Activated T-cell treated with anti-CD3 and anti-CD28 coated beads, Interleukin-2, amount 50 U/mL, for 24 hours (primary cell): ENCODE measurements around the gene RAB9A.
A peak's percentile ranks its signal among the peaks of the same experiment; 100 is the strongest.

Experiments
- DNase-seq: peaks from one replicate; pipeline ENCODE4 v3.0.0-alpha.2; 2020
- H3K27ac Mint-ChIP-seq: 2 replicates; pipeline ENCODE4 v1.8.0; 2020; ENCODE audit warnings: mild to moderate bottlenecking, mixed read lengths
- H3K27me3 Mint-ChIP-seq: 2 replicates; pipeline ENCODE4 v1.8.0; 2020; ENCODE audit warnings: mixed read lengths
- H3K36me3 Mint-ChIP-seq: 2 replicates; pipeline ENCODE4 v1.8.0; 2020; ENCODE audit warnings: low read depth, mixed read lengths
- H3K4me1 Mint-ChIP-seq: 2 replicates; pipeline ENCODE4 v1.8.0; 2020; ENCODE audit warnings: low read depth, mixed read lengths
- H3K4me3 Mint-ChIP-seq: 2 replicates; pipeline ENCODE4 v1.8.0; 2020; ENCODE audit warnings: mild to moderate bottlenecking, moderate library complexity, mixed read lengths
- H3K9me3 Mint-ChIP-seq: 2 replicates; pipeline ENCODE4 v1.8.0; 2020; ENCODE audit warnings: mixed read lengths

The RAB9A gene

DNA sequence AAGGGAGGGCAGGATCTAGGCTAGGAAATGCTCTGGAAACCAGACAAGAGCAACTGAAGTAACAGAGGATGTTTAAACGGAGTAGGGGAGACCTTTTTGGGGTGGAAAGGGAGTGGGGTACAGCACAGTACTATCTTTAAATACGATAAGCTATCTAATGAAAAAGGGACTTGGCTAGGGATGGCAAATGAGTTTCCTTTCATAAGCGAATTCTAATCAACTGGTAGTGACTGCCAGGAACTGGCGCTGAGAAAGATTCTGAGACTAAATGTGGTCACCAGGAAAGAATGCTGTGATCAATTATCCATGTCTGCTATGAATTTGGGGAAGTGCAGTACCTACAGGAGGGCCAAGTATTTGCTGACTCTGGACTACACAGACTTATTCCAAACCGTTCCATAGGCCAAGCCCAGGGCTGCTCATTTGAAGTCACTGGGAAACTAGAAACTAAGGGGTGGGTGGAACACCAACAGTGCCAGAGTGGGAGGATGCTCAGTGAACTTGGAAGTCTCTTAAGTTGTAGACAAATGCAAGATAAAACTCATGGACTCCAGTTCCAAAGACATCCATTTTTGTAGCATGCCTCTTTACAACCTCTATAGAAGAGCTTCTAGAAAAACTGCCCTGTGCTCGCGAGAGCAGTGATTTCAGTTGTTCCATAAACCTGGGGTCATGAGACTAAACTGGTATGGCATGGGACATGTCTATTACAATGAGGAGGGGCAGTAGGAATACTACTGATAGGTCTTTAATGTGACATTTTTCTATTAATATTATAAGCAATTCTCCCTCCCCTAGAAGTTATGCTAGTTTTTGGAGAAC is 43.5 kb downstream of the RAB9A start:
- no peak for DNase-seq
- Mint-ChIP-seq H3K27ac (peak overlapping the region; percentile 93), H3K27me3 (peaks cover 21% of the 10 kb centered on the region), H3K4me3 (peak overlapping the region; percentile 86), H3K36me3 (peaks cover 78% of the 10 kb centered on the region), H3K9me3 (peaks cover under 1% of the 10 kb centered on the region), H3K4me1 (peaks cover 70% of the 10 kb centered on the region)

DNA sequence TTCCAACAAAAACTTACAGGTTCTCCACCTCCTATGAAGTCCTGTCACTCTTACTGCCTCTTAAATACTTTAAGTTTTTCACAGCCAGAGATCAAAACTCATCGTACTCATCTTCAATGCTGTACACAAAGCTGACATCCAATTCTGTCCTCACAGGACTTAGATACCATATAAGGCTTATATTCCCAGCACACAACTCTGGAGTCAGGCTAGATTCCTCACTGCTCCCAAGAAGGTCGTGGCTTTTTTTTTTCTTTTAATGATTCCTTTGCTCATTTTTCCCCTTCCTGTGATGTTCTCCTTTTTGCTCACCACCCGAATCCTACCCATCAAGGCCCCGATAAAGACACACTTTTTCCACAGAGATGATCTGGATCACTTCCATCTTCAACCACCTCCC is 44.6 kb downstream of the RAB9A start:
- H3K4me3 Mint-ChIP-seq = peak overlapping the region; percentile 86
- no peaks in the 10 kb centered on the region for H3K9me3 Mint-ChIP-seq
- no peak for DNase-seq
- peak overlapping the region; percentile 93 for H3K27ac Mint-ChIP-seq
- H3K27me3 Mint-ChIP-seq = peaks cover 21% of the 10 kb centered on the region
- peaks cover 62% of the 10 kb centered on the region for H3K4me1 Mint-ChIP-seq
- H3K36me3 Mint-ChIP-seq = peaks cover 70% of the 10 kb centered on the region

DNA sequence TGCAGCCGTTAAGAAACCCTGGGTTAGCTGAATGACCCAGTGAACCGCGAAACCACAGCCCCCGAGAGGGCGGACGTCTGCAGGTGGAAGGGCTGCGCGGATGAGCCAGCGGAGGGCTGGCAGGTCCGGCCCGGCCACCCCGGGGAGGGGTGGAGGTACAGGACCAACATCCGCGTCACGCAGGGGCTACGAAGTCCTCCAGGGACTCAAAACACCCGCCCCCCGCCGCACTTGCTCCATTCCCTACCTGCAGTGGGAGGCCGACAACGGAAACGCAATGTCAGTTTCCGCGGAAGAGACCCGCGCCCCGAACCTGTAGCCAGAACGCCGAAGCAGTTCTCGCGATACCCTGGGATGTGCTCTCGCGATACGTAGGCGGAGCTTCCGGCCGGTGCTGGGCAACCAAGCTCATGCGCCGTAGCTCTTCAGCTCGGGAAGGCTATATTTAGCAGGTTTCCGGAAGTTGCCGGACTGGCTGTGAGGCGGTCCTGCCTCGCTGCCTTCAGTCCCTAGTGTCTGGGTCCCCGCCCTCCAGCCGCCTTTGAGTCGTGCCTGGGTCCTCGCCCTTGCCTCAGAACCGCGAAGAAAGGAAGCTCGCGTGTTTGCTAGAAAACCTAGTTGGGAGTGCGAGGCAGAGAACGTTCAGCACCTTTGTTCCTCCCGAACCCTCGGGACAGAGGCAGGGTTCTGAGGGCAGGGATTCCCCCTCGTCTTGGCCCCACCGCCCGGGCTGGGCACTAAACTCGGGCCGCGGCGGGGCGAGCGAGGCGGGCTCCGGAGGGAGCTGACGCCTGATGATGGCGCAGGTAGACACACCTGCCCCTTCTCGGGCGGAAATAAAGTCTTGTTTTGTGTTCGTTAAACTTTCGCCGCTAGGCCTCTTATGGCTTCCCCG is 45.6 kb downstream of the RAB9A start, which contains the start of the genes OFD1 and TRAPPC2:
Gene OFD1 (plus strand): TSS at position 471 of the 895 bp plus-strand sequence. CDS start 324 bp downstream, at position 795.
Gene TRAPPC2 (minus strand): TSS at position 343 of the 895 bp plus-strand sequence. CDS start 14,657 bp downstream, outside the sequence.
- Mint-ChIP-seq H3K4me3 (peak within 1 kb of the TSS; percentile 86), H3K4me1 (peaks cover 54% of the 10 kb centered on the region), H3K36me3 (peaks cover 64% of the 10 kb centered on the region), H3K27me3 (peaks cover 21% of the 10 kb centered on the region), H3K9me3 (no peaks in the 10 kb centered on the region), H3K27ac (peak within 1 kb of the TSS; percentile 93)
- peak; percentile 92 for DNase-seq

DNA sequence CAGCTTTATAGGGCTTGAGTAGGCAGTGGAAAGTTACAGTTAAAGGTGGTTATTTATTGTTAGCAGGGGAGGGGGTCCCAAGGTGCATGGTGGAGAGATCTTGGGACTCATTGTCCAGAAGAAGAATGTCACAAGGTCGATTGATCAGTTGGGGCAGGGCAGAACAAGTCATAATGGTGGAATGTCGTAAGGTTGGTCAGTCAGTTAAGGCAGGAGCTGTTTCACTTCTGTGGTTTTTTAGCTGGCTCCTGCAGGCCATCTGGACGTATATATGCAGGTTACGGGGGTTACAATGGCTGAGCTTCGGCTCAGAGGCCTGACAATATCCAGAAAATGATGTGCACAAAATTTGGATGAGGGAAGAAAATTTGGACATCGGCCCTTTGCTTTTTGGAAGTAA is 52.8 kb downstream of the RAB9A start:
- H3K27ac Mint-ChIP-seq = peak overlapping the region; percentile 90
- H3K4me1 Mint-ChIP-seq = peaks cover 32% of the 10 kb centered on the region
- peaks cover 60% of the 10 kb centered on the region for H3K36me3 Mint-ChIP-seq
- H3K4me3 Mint-ChIP-seq = no peak overlapping the region
- no peaks in the 10 kb centered on the region for H3K9me3 Mint-ChIP-seq
- H3K27me3 Mint-ChIP-seq = peaks cover 8% of the 10 kb centered on the region
- DNase-seq = no peak

DNA sequence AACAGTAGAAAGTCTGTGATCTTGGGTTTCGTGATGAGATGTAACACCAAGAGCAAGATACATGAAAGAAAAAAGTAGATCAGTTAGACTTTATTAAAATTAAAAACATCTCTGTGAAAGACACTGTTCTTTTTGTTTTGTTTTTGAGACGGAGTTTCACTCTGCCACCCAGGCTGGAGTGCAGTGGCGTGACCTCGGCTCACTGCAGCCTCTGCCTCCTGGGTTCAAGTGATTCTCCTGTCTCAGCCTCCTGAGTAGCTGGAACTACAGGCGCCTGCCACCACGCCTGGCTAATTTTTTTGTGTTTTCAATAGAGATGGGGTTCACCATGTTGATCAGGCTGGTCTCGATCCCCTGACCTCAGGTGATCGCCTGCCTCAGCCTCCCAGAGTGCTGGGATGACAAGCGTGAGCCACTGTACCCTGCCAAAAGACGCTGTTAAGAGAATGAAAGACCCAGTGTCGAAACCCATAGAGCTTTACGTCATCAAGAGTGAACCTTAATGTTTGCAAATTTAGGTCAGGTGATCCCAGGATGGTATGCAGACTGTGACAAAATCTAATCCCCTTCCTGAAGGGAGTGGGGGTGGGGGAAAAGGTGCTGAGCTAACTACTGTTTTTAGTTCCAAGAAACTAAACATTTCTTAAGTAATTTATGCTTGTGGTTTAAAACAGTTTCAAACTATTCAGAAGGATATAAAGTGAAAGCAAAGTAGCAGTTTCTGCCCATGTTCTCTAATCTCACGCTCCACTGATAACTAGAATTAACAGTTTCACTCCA is 53.7 kb downstream of the RAB9A start:
- Mint-ChIP-seq H3K27ac (peak overlapping the region; percentile 90), H3K9me3 (no peaks in the 10 kb centered on the region), H3K36me3 (peaks cover 61% of the 10 kb centered on the region), H3K27me3 (peaks cover 16% of the 10 kb centered on the region), H3K4me1 (peaks cover 26% of the 10 kb centered on the region), H3K4me3 (peak overlapping the region; percentile 46)
- DNase-seq = peak; percentile 44

DNA sequence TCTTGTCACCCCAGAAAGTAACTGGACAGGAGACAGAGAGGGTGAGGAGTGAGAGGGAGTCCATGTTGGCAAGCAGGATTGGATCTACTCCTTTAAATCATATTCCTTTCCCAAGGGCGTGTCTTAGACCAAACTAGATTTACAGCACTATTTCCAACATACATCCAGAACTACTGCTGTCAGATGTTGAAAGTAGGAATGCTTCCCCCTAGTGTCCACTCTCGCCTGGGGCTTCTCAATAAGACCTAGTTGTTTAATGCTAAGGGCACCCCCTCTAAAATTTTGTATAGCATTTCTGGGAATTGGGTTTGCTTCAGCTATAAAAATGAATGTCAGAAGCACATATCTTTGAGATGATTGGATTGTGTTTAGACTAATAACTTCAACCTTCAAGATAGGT is 58.9 kb downstream of the RAB9A start:
- Mint-ChIP-seq H3K4me3 (no peak overlapping the region), H3K27me3 (peaks cover 13% of the 10 kb centered on the region), H3K4me1 (peaks cover 30% of the 10 kb centered on the region), H3K27ac (no peak overlapping the region), H3K9me3 (no peaks in the 10 kb centered on the region), H3K36me3 (peaks cover 83% of the 10 kb centered on the region)
- DNase-seq = no peak

DNA sequence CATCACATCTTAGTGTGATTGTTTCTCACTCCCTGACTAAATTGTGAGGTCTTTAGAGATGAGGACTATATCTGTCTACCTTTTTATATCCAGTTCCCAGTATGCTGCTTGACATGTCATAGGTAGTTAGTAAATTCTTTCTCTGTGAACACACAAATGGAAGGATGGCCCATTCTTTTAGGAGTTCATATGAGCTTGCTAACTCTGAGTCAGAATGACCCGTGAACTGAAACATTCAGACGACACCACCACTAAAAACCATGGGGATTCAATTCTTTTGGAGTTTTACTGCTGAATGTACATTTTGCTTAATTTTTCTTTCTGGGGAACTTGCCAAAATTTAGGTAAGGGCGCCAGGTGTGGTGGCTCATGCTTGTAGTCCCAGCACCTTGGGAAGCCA is 59.6 kb downstream of the RAB9A start:
- H3K27me3 Mint-ChIP-seq = peaks cover 14% of the 10 kb centered on the region
- H3K4me1 Mint-ChIP-seq = peaks cover 27% of the 10 kb centered on the region
- DNase-seq = no peak
- H3K36me3 Mint-ChIP-seq = peaks cover 87% of the 10 kb centered on the region
- H3K4me3 Mint-ChIP-seq = no peak overlapping the region
- no peak overlapping the region for H3K27ac Mint-ChIP-seq
- H3K9me3 Mint-ChIP-seq = no peaks in the 10 kb centered on the region

DNA sequence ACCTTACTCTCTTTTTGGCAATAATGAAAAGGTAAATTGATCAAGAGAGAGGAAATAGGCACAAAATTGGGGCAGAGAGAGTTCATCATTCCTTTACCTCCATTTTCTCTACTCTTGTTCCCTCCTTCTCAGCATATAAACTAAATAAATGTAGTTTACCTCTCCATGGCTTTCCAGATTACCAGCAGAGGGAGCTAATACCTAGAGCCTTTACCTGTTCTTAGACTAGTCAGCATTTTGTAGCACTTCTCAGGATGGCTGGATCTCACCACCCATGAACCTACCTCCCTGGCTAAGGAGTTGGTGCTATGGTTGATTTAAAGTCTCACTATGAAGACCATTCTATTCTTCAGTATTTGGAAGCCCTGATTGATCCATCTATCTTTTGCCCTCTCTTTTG is 61.3 kb downstream of the RAB9A start:
- Mint-ChIP-seq H3K9me3 (no peaks in the 10 kb centered on the region), H3K27me3 (peaks cover 14% of the 10 kb centered on the region), H3K36me3 (peaks cover 85% of the 10 kb centered on the region), H3K27ac (no peak overlapping the region), H3K4me1 (peaks cover 30% of the 10 kb centered on the region), H3K4me3 (no peak overlapping the region)
- DNase-seq = no peak

DNA sequence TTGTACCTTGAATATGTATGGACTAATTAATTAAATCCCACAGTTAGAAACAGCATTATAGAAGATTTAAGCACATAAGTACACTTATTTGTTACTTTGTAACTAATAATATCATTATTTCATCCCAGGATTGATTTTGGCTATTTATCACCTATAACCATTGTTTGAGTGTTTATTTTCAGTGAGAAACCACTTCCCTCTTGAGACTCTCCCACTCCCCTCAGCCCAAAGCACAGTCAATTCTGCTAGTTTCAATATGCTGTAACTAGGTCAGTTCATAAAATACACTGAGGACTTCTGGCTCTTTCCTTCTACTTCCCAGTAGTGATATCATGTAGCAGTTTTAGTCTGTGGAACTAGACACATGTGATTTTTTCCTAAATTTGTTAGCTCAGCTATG is 61.9 kb downstream of the RAB9A start:
- Mint-ChIP-seq H3K9me3 (no peaks in the 10 kb centered on the region), H3K4me3 (no peak overlapping the region), H3K27me3 (peaks cover 10% of the 10 kb centered on the region), H3K36me3 (peaks cover 84% of the 10 kb centered on the region), H3K4me1 (peaks cover 33% of the 10 kb centered on the region), H3K27ac (peak overlapping the region; percentile 16)
- no peak for DNase-seq

DNA sequence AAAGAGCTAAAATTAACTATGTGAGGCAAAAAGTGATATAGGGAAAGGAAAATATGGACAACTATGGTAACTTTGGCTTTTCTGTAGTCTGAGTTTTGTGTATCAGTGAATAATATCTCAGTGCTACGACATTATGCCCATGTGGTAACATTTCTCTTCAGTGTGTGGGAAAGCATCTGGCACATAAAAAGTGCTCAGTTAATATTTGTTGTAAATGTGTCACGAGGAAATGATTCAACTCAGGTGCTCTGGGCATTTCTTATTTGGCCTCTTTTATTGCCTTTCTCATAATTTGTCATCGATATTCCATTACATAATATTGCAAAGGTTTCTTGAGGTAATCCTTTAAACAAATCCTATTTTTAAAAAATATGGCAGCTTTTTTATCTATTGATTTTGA is 63.2 kb downstream of the RAB9A start:
- H3K27ac Mint-ChIP-seq = no peak overlapping the region
- H3K36me3 Mint-ChIP-seq = peaks cover 83% of the 10 kb centered on the region
- no peak for DNase-seq
- H3K4me3 Mint-ChIP-seq = no peak overlapping the region
- H3K27me3 Mint-ChIP-seq = peaks cover 8% of the 10 kb centered on the region
- H3K4me1 Mint-ChIP-seq = peaks cover 33% of the 10 kb centered on the region
- H3K9me3 Mint-ChIP-seq = no peaks in the 10 kb centered on the region

DNA sequence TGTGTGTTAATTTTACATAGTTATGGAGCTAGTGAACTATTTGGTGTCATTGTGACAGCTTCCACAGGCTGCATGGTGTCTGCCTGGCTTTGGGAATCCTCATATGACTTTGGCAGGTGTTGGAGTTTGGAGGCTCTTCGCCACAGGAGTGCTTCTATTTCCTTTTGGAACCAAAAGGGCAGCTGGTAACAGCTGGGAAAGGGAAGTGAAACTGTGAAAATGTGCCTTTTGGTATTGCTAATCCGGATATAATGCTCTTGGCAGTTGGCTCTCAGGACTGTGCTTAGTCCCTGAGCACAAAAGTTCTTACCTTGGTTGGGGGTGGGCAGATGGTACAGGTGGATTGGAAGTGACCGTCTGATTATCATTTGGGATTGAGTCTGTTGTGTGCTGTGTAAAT is 63.7 kb downstream of the RAB9A start:
- no peak overlapping the region for H3K4me3 Mint-ChIP-seq

DNA sequence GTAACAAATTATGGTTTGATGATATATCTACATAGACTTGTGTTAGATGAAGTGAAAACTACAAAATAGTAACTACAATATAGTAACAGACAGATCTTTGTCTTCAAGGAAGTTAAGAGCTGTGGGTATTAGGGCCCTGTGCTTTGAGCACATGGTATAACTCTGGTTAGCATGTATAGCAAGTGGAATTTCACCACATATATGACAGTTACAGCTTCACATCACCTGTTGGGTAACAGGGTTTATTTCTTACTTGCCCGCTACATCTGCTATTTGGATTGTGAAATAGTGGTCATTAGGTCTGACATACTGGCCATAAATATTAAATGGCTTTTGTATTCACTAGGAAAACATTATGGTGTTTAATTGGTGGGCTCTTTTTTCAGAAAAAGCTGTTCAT is 65.8 kb downstream of the RAB9A start:
- no peak for DNase-seq
- Mint-ChIP-seq H3K27me3 (peaks cover 3% of the 10 kb centered on the region), H3K9me3 (no peaks in the 10 kb centered on the region), H3K4me1 (peaks cover 36% of the 10 kb centered on the region), H3K36me3 (peaks cover 80% of the 10 kb centered on the region), H3K27ac (no peak overlapping the region), H3K4me3 (no peak overlapping the region)

More for the DNA sequence above, 63.7 kb downstream of the RAB9A start:
- Mint-ChIP-seq H3K9me3 (no peaks in the 10 kb centered on the region), H3K27me3 (peaks cover 3% of the 10 kb centered on the region), H3K27ac (peak overlapping the region; percentile 42), H3K36me3 (peaks cover 81% of the 10 kb centered on the region), H3K4me1 (peaks cover 33% of the 10 kb centered on the region)
- DNase-seq = no peak

DNA sequence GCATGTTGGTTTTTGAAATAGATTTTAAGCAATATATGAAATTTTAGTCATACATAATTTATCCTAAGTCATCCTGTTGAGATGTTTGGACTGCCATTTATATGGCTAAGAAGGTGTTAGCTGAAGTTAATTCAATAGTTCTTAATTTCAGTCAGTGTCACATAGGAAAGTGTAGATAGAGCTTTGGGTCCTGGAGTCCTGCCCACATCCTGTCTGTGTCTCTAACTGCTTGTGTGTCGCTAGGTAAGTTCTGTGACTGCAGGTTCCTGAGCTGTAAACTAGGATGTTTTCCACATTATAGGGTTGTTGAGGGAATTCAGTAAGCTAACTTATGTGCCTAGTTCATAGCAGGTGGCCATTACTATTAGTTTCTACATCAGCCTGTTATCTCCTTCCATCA is 66.3 kb downstream of the RAB9A start:
- H3K4me3 Mint-ChIP-seq = no peak overlapping the region
- DNase-seq = no peak
- peaks cover 80% of the 10 kb centered on the region for H3K36me3 Mint-ChIP-seq
- H3K27me3 Mint-ChIP-seq = peaks cover 7% of the 10 kb centered on the region
- H3K27ac Mint-ChIP-seq = no peak overlapping the region
- no peaks in the 10 kb centered on the region for H3K9me3 Mint-ChIP-seq
- H3K4me1 Mint-ChIP-seq = peaks cover 32% of the 10 kb centered on the region

DNA sequence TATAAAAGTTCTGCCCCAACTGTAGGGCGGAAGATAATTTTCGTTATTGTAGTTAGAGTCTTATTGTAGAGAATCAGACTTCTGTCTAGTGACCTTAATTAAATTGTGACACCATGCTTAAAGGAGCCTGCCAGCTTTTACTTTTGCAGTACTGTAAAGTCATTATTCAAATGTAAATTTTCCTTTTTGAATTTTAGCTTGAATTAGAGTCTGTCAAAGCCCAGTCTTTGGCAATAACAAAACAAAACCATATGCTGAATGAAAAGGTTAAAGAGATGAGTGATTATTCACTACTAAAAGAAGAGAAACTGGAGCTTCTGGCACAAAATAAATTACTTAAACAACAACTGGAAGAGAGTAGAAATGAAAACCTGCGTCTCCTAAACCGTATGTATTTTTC is 67.5 kb downstream of the RAB9A start:
- Mint-ChIP-seq H3K27me3 (peaks cover 11% of the 10 kb centered on the region), H3K4me1 (peaks cover 28% of the 10 kb centered on the region), H3K27ac (no peak overlapping the region), H3K4me3 (no peak overlapping the region), H3K36me3 (peaks cover 83% of the 10 kb centered on the region), H3K9me3 (no peaks in the 10 kb centered on the region)
- DNase-seq = no peak
